Sigmoid colon (tissue), 7 donors: ENCODE data around the gene TOP2B. TPM values are rescaled to one million over a fixed set of nuclear protein-coding genes. Genes with fewer than 3 reads are reported as not detected.

Source experiments
- DNase-seq: peaks from one replicate; pipeline ENCODE4 v3.0.0-alpha.2; 2019
- H3K27ac ChIP-seq, 4 donors: fragments of 200-600 bp; sonication (generic); one replicate each; pipeline ENCODE4 v1.5.1; 2016 to 2019; ENCODE audit warnings: mild to moderate bottlenecking in 1 of 4
- H3K27me3 ChIP-seq, 3 donors: fragments of 200-600 bp; sonication (generic); one replicate each; pipeline ENCODE4 v1.5.1; 2019; ENCODE audit warnings: mild to moderate bottlenecking in 1 of 3
- H3K36me3 ChIP-seq, 4 donors: fragments of 200-600 bp; sonication (generic); one replicate each; pipeline ENCODE4 v1.5.1; 2016 to 2019
- H3K4me1 ChIP-seq, 4 donors: fragments of 200-600 bp; sonication (generic); one replicate each; pipeline ENCODE4 v1.5.1; 2017 to 2019
- H3K4me3 ChIP-seq, 4 donors: fragments of 200-600 bp; sonication (generic); one replicate each; pipeline ENCODE4 v1.5.1; 2017 to 2019; ENCODE audit warnings: mild to moderate bottlenecking in 2 of 4, moderate library complexity in 1 of 4
- H3K9me3 ChIP-seq, 4 donors: fragments of 200-600 bp in 3 of 4; sonication (generic) in 3 of 4; one replicate each; pipeline versions ENCODE4 v1.5.1 to v1.6.1; 2013 to 2019
- CTCF ChIP-seq, 4 experiments: fragments of 450-650 bp in 3 of 4; fragments of 200-600 bp in 1 of 4; IDR thresholded peaks; one replicate each; pipeline ENCODE4 v1.5.1; 2016 to 2019; ENCODE audit warnings: antibody characterized with exemption in 4 of 4, mild to moderate bottlenecking in 3 of 4, moderate library complexity in 2 of 4
- EP300 ChIP-seq, 4 donors: sonication (generic); formaldehyde crosslinking; IDR thresholded peaks; one replicate each; pipeline ENCODE4 v1.6.1; 2017; ENCODE audit warnings: antibody characterized with exemption in 4 of 4
- POLR2A ChIP-seq, 2 donors: fragments of 450-650 bp; IDR thresholded peaks; one replicate each; pipeline ENCODE4 v1.6.1; 2016; ENCODE audit warnings: antibody characterized with exemption in 2 of 2, mild to moderate bottlenecking in 2 of 2, moderate library complexity in 2 of 2
- POLR2AphosphoS5 ChIP-seq, 4 donors: sonication (generic); formaldehyde crosslinking; IDR thresholded peaks; one replicate each; pipeline ENCODE4 v1.6.1; 2017; ENCODE audit warnings: antibody characterized with exemption in 4 of 4
- WGBS, 2 donors: extraction: QIAGEN DNeasy Blood & Tissue Kit; methylation state at CpG; one replicate each; pipeline ENCODE4 v1.1.7; 2013; 5-methylcytosine and 5-hydroxymethylcytosine counted together
- intact Hi-C: fragments of 100-400 bp; cut with DNase I; formaldehyde crosslinking; loops from one replicate; pipeline ENCODE4 v1.15.1; 2023
- polyA plus RNA-seq, 3 donors: library from polyadenylated mRNA; stranded (reverse); fragments of 200-250 nt; gene quantifications; one replicate each; pipeline ENCODE4 v1.2.3, GENCODE V29; 2013
- total RNA-seq, 4 donors: library from RNA; depleted of rRNA; stranded (reverse); fragments of >200 nt; gene quantifications; one replicate each; pipeline ENCODE4 v1.1.0, GENCODE V29; 2016
- donor health status: healthy with polysubstance abuse.
- donor health status: Bipolar disorder and iron deficiency.
- donor health status: healthy.

Gene TOP2B
- total and polyA plus RNA-seq, 7 donors: 28.2 to 122 (median 89.5) TPM

- H3K4me3 ChIP-seq: no peak overlapping the region
- H3K4me1 ChIP-seq: no peaks in the 10 kb centered on the region
- WGBS, 2 donors: 89 to 93% methylated on average over 2 of the region's 2 CpGs
- DNase-seq: no peak
- no peaks in the 10 kb centered on the region for H3K9me3 ChIP-seq
- TF ChIP-seq CTCF (IDR thresholded peaks at IDR 0.05) (no peak), POLR2AphosphoS5 (IDR thresholded peaks at IDR 0.05) (no peak), EP300 (IDR thresholded peaks at IDR 0.05) (no peak), POLR2A (IDR thresholded peaks at IDR 0.05) (no peak)
- H3K27ac ChIP-seq: no peak overlapping the region
- intact Hi-C loops: no loop called here
- no peaks in the 10 kb centered on the region for H3K27me3 ChIP-seq
- H3K36me3 ChIP-seq: no peaks in the 10 kb centered on the region
Measured at GRCh38 chr3:25707268-25707926, 42.7 kb upstream of the TOP2B start.

GRCh38 chr3:25706213-25706612 is 41.5 kb upstream of the TOP2B start:
- Histone ChIP-seq H3K27me3 (no peaks in the 10 kb centered on the region), H3K27ac (no peak overlapping the region), H3K4me3 (no peak overlapping the region), H3K36me3 (no peaks in the 10 kb centered on the region), H3K9me3 (no peaks in the 10 kb centered on the region), H3K4me1 (no peaks in the 10 kb centered on the region)
- no peak for TF ChIP-seq EP300 (IDR thresholded peaks at IDR 0.05)
- no peak for TF ChIP-seq POLR2A (IDR thresholded peaks at IDR 0.05)
- no peak for TF ChIP-seq POLR2AphosphoS5 (IDR thresholded peaks at IDR 0.05)
- TF ChIP-seq CTCF (IDR thresholded peaks at IDR 0.05): no peak
- intact Hi-C loops: no loop called here
- WGBS, 2 donors: 83 to 90% methylated on average over 4 of the region's 4 CpGs
- DNase-seq: no peak

- Histone ChIP-seq H3K36me3 (no peaks in the 10 kb centered on the region), H3K4me1 (no peaks in the 10 kb centered on the region), H3K27ac (no peak overlapping the region), H3K9me3 (no peaks in the 10 kb centered on the region), H3K4me3 (no peak overlapping the region), H3K27me3 (no peaks in the 10 kb centered on the region)
- intact Hi-C loops: no loop called here
- 70 to 74% methylated on average over 1 of the region's 1 CpG for WGBS, 2 donors
- no peak for DNase-seq
- no peak for TF ChIP-seq POLR2AphosphoS5 (IDR thresholded peaks at IDR 0.05)
- TF ChIP-seq POLR2A (IDR thresholded peaks at IDR 0.05): no peak
- TF ChIP-seq EP300 (IDR thresholded peaks at IDR 0.05): no peak
- no peak for TF ChIP-seq CTCF (IDR thresholded peaks at IDR 0.05)
Measured at GRCh38 chr3:25697553-25697952, 32.8 kb upstream of the TOP2B start.

GRCh38 chr3:25695731-25696420 is 31.2 kb upstream of the TOP2B start:
- H3K9me3 ChIP-seq: no peaks in the 10 kb centered on the region
- H3K4me3 ChIP-seq: no peak overlapping the region
- no peaks in the 10 kb centered on the region for H3K36me3 ChIP-seq
- 85 to 87% methylated on average over 4 of the region's 4 CpGs for WGBS, 2 donors
- no peaks in the 10 kb centered on the region for H3K27me3 ChIP-seq
- no peak for TF ChIP-seq POLR2A (IDR thresholded peaks at IDR 0.05)
- no peak for TF ChIP-seq POLR2AphosphoS5 (IDR thresholded peaks at IDR 0.05)
- no peak for TF ChIP-seq EP300 (IDR thresholded peaks at IDR 0.05)
- no peak for TF ChIP-seq CTCF (IDR thresholded peaks at IDR 0.05)
- H3K4me1 ChIP-seq: no peaks in the 10 kb centered on the region
- DNase-seq: no peak
- no peak overlapping the region for H3K27ac ChIP-seq
- intact Hi-C loops: no loop called here
